NCI-H2171 (cell line): Measurements from ENCODE around the gene TMEM191C.
"Not testable (repeated sequence)": the region's sequence is repeated elsewhere in the genome, so short reads cannot be mapped to it uniquely, and the experiment has no call there.

Experiments
- DNase-seq: peaks from one replicate; lab custom pipeline; 2025; lab: John Stamatoyannopoulos, UW

The TMEM191C gene

DNA sequence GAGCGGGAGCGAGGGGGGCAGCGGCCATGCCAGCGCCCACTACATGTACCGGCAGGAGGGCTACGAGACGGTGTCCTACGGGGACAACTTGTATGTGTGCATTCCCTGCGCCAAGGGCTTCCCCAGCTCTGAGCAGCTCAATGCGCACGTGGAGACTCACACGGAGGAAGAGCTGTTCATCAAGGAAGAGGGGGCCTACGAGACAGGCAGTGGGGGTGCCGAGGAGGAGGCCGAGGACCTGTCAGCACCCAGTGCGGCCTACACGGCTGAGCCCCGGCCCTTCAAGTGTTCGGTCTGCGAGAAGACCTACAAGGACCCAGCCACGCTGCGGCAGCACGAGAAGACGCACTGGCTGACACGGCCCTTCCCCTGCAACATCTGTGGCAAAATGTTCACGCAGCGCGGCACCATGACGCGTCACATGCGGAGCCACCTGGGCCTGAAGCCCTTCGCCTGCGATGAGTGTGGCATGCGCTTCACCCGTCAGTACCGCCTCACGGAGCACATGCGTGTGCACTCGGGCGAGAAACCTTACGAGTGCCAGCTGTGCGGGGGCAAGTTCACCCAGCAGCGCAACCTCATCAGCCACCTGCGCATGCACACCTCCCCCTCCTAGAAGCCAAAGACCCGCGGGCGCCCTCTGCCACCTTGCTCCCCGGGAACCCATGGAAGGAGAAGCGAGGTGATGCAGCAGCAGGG lies 20.9 kb upstream of the TMEM191C start:
- DNase-seq = no peak

DNA sequence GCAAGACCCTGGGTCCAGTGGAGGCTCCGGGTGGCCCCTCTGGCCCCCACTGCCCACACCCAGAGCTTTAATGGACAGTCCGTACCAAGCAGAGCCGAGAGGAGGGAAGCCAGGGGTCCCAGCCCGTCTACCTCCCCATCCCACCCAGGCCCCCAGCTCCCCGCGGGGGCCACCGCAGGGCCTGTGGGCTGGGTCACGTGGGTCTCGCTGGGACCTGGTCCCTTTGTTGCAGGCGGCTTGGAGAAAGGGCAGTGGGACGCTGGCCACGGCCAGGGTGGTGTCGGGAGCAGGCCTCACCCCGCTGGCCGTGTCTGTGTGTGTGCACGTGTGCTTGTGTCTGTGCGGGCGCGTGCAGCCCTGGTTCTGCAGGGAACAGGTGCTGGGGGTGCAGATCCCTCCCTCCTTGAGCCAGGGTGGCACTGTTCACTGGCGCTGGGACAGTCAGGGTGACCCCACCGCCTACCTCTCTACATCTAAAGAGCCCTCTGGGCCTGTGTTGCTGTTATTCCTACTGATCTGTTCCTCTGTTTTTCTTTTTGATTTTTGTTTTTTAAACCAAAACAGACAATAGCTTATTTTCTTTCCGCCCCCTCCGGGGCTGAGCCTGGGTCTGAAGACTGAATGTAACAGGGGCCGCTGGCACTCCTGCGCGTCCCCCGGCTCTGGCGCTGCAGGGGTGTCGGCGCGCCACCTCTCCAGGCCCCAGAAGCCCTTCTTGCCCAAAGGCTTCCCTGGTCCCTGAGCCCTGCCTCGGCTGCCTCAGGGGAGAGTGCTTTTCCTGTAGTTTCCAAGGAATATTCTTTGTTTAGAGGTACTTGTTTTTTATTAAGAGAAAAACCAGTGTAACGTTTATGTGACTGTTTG lies 20.1 kb upstream of the TMEM191C start:
- no peak for DNase-seq

DNA sequence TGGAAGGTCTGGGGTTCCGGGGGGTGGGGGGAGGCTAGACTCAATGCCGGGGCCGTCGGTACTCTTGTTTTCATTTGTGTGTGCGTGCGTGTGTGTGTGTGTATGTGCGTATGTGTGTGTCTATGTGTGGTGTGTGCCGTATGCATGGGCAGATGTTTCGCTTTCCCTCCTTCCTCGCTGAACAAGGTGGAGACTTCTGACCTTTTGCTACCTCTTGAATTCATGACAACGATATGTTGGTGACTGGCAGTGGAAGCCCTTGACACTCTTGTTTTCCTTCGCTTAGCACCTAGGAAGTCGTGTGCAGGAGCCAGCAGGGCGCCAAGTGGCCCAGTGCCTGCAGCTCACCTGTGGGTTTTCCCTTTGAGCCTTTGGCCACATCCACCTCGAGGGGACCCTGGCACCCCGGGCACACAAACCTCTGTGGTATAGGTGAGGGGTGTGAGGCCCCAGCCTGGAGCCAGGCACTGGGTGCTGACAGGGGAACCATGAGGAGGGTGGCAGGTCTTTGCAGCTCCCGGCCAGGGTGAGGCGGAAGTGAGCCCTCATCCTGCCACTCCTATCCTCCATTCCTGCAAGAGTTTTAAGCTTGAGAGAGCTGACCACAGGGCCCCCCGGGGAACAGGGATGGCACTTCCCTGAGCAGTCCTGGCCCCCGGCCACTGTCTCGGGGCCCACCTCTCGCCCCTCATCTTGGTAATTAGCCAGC lies 19.3 kb upstream of the TMEM191C start:
- no peak for DNase-seq

DNA sequence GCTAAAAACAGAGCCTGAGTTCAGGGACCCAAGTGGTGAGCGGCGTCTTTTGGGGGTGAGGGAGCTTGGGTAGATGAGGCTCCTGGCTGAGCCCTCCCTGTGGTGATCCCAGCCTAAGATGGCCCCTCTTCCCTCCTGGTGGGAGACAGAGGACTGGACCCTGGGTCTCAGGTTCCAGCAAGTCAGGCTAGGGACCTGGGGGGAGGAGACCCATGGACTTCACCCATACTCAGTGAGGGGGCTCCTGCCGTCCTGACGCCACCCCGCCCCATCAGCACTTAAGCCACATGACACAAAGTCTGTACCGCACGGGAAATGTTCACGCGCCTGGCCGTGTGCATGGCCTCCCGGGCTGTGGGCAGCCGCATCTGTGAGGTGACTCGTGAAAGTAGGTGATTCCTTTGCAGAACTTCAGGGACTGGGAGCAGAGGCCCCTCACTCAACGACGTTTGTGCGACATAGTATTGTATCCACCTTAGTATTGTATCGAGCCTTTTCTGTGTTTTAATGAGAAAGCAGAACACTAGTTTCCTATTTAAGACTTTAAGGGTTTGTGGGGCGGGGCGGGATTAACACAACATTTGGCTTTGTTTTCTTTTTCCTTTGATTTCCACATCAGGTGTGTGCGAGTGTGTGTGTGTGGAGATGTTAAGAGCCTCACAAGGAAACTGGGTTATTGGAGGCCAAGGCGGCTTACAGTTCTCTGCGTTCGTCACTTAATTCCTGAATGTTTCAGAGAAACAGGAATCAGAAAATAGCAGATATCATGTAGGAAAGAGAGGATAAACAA lies 18.4 kb upstream of the TMEM191C start:
- DNase-seq = no peak

DNA sequence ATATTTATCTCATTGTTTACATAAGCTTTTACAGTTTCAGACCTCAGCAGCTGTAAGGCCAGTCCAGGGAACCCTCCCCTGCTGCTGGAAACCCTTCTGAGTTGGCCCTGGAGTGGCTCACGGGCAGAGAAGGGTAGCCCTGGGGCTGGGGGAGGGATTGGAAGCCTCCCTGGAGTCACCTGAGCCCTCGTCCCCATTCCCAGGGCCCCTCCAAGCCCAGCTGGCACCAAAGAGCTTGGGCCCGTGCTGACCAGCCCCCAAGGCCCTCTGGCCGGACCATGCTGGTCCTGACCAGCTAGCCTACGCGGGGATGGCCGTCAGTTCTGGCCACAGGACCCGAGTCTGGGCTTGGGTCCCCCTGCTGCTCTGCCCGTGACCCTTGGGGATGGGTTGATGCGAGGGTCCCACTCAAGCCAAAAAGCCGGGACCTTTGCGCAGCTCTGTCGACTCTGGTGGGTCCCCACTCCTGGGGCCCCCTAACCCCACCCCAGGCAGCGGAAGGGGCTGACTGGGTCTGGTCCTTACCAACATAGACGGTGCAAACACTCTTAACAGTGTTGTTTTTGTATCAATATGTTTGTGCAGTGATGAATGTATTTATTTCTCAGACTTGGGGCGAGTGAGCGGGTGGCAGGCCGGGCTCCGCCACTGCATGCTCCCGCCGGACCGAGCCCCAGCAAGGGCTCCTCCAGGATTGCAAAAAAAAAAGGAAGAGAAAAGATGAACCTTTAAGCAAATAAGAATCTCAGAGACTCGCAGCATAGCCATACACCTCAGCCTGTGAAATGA lies 17.5 kb upstream of the TMEM191C start:
- no peak for DNase-seq

DNA sequence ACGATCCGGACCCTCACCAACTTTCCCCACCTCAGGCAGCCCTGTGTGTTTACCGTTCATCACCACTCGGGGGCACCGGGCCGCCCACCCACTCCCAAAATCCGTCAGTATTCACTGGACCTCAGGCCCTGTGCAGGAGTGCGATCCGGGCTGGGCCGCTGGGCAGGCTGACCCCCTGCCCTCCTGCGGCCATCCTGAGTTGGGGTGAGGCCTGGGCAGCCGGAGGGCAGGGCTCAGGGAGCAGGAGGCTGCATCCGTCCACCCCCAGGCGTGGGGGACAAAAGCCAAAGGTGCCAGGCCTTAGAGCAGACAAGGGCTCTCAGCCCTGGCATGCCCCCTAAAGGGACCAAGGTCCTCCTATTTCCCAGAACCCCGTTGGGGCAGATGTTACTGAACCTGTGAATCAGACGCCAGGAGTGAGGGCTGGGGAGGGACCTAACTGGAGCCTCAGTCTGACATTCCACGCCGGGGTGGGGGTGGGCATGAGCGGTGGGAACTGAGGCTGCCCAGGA lies 16.8 kb upstream of the TMEM191C start:
- DNase-seq = no peak

DNA sequence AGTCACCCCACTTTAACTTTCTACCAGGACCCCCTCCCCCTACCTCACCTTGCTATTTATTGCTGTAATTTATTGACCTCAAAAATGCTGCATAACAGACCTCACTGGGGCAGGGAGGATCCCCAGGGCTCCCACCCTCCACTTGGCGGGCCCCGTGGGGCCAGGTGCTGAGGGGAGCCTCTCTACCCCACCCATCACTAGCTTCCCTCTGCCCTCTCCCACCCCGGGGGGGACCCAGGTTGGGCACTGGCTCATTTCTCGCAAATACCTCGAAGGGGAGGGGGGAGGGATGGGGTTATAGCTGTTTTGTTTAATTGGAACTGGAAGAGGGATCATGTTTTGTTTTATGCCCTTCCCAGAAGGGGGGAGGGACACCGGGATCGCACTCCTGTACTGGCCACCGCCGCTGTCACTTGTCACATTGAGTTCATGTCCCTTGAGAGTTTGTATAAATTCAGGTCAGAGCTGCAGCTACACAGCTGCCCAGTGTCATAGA lies 16.3 kb upstream of the TMEM191C start:
- DNase-seq = no peak

DNA sequence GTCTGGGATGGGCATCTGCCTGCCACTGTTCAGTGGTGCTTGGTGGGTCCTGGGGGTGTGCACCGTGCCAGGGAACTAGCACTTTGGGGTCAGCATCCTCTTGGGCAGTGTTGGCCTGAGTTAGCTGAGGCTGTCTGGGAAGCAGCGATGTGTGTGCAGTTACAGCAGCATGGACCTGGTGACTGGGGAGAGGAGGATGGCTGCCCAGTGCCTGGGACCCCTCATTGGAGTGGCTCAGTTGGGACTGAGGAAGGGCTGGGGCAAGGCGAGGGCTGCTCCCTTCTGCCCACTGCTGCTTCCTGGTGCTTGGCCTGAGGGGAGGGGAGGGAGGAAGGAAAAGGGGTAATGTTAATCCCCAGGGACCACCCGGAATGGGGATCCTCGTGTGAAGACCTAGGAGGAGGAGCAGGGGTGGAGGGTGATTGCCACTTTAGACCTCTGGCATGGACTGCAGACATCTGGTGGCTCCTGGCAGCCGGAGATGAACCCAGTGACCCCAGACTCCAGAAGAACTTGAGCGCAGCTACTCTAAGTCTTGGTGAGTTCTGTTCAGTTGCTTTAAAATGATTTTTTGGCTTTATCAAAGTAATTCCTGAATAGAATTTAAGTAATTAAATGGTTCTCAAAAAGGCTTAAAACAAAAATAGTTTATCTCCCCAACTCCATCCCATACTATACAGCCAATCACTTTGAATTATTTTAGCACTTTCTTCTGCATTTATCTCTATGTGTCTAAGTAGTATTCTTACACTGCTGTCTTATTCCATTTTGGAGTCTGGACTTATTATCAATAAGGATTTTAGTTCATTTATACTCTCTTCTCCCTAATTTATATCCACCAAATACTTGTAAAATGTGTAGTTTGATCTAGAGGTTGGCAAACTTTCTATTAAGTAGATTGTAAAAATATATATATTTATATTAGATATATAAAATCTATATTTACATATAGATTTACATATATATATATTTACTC lies 15.4 kb upstream of the TMEM191C start:
- no peak for DNase-seq

DNA sequence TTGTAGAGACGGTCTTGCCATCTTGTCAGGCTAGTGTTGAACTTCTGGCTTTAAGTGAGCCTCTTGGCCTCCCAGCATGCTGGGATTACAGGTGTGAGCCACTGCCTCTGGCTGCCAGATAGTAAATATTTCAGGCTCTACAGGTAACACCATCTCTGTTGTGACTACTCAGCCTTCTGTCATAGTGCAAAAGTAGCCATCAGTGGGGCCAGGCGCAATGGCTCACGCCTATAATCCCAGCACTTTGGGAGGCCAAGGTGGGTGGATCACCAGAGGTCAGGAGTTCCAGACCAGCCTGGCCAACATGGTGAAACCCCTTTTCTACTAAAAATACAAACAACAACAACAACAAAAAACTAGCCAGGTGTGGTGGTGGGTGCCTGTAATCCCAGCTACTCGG lies 14.5 kb upstream of the TMEM191C start:
- DNase-seq = not testable (repeated sequence)

DNA sequence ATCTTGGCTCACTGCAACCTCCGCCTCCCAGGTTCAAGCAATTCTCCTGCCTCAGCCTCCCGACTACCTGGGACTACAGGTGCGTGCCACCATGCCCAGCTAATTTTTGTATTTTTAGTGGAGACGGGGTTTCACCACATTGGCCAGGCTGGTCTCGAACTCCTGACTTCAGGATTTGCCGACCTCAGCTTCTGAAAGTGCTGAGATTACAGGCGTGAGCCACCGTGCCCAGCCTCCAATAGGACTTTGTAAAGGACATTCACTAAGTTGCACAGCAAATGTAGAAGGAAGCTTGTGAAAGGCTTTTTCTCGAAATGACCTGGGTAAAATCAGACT lies 12.2 kb upstream of the TMEM191C start:
- not testable (repeated sequence) for DNase-seq

DNA sequence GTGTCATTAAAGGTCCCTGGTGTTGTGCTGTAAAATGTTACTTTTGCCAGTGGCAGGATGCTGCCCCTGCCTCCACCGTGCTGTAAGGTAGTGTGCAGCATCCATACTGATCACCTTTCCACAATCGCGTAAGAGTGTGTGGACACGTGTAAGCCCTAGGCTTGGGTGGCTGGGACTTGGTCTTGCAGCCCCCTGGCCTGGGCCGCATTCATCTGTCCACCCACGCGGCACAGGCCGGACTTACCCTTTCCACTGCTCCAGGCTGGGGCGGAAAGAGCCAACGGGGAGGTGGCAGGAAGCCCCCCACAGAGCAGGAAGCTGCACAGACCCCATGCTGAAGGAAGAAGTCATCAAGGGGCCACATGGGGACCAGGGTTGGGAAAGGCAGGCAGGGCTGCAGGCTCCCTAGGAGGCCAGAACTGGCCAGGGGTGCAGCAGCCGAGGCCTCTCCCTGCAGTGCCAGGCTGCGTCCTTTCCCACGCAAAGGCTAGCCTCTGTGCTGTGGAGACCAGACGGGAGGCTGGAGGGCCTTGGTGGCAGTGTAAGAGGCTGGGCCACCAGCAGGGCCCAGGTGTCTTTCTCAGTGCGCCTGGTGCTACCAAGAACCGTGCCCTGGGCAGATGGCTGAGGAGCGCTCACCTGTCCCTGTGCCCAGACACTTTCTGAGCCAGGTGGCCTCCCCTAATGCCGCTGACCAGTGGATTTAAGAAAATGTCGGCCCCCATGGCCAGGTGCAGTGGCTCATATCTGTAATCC lies 11.7 kb upstream of the TMEM191C start:
- no peak for DNase-seq

DNA sequence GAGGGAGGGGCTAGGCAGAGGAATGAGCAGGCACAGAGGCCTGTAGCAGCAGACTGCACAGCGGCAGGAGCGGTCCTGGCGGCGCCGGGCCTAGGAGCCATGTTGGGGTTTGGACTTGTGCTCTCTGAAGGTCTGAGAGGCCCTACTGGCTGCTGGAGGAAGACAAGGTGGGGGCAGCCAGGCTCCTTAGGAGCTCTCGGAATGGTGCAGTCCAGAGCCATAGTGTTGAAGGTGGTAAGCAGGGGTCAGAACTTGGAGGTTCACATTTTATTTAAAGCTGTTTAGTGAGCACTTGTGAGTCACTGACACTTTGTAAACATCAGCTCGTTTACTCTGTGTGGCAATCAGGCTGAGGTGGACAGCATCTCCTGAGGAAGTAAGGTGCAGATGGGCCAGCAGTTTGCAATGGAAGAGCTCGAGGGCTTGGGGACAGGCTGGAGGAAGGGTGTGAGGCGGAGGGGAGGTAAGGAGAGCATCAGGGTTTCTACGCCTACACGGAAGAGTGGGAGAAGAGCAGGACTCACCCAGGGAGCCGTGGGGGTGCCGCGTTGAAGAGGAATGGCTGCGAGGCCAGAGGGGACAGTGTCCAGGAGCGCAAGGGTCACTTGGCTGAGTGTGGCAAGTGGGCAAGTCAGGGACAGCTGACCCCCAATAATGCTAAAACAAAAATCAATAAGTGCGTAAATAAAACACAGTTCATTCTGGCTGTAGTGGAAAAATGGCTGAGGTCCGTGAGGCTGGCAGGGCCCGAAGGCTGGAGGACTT lies 10.0 kb upstream of the TMEM191C start:
- DNase-seq = no peak

DNA sequence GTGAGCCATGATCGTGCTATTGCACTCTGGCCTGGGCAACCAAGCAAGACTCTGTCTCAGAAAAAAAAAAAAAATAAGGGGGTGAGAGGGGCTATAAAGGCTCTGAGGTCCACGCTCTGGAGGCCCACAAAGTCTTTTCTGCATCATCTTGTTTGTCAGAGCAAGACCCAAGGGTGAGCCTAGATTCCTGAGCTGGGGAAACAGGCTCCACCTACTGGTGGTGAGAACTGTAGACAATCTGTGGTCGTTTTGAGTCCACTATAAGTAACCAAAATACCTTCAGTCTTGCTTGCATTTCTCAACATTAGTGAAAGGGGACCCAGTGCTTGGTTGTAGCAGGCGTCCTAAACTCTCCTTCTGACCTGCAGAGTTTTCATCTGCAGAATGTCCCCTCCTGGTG lies 4.5 kb upstream of the TMEM191C start:
- DNase-seq = not testable (repeated sequence)

DNA sequence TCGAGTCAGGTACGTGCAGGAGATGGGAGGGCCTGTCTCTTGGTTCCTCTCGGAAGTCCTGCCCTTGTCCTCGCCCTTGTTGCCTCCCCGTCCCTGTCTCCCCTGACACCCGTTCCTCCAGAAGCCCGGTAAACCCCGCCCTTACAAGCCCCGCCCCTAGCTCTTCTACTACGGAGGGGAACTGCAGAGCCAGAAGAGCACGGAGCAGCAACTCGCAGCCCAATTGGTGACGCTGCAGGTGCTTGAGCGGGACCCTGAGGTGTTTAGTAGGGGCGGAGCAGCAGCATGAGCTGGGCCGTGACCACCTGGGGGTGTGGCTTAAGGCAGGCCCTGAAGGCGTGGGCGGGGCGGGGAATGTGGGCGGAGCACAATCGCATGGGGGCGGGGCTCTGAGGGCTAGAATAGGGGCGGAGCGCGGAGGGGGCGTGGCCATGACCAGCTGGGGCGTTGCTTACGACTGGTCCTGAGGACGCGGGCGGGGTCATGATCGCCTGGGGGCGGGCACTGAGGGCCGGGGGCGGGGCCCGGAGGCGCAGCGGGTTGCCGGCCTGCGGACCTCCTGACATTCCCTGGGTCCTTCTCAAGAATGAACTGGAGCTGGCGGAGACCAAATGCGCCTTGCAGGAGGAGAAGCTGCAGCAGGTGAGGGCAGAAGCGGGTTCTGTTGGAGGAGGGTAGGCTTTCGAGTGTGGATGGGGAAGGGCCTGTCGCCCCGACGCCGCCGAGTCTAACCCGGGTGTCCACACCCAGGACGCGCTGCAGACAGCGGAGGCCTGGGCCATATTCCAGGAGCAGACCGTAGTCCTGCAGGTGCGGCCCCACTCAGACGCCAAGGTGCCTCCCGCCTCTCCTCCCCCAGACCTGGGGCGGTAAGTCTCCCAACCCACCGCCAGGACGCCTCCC lies 1.3 kb downstream of the TMEM191C start:
- not testable (repeated sequence) for DNase-seq

DNA sequence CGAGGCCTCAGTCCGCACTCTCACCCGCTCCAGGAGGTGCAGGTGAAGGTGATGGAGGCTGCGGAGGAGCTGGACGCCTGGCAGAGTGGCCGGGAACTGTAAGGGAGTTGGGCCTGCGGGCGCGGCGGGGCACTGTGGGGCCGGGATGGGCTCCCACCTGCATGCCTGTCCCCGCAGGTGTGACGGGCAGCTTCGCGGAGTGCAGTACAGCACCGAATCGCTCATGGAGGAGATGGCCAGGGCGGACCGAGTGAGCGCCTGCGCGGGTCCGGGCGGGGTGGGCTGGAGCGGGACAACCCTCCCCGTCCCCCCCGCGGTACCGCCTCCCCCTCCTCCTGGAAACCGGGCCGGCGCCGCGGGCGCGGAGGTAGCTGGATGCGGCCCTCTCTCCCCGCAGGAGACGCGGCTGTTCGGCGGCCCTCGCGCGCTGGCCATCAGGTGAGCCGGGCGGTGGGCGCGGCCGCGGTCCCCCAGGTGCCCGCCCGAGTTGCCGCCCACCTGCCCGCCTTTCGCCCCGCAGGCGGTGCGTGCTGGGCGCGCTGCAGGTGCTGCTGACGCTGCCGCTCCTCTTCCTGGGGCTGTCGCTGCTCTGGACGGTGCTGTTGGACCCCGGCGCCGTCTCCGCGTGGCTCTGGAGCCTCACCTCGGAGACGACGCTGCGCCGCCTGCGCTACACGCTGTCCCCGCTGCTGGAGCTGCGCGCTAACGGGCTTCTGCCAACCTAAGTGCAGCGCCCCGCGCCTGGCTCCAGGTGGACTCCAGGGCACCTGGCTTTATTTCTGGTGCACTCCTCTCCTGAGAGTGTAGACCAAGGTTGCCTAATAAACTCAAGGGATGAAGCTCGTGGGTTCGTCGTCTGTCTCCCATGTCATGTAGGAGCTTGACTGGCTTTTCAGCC lies 2.2 kb downstream of the TMEM191C start:
- not testable (repeated sequence) for DNase-seq

DNA sequence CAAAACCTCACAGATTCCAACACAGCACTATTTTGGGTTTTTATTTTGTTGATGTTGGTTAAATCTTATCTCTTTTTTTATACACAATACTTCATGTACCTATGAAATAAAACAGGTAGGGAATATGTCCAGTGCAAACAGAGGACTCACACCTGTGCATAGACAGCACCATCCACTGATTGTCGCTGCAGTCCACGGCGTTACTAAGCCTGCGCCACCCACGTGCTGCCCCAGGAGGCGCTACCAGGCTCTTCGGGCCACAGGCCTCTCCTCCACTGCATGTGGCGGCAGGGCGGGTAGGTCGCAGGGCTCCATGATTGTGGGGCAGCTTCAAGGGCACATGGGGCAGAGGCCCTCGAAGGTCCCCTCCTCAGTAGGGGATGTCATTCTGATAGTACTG lies 5.8 kb downstream of the TMEM191C start:
- not testable (repeated sequence) for DNase-seq
